Measurements from ENCODE around the gene SIM1. TPM values are rescaled to one million over a fixed set of nuclear protein-coding genes. Genes with fewer than 3 reads are reported as not detected.
"Not testable (repeated sequence)": the region's sequence is repeated elsewhere in the genome, so short reads cannot be mapped to it uniquely, and the experiment has no call there.

The SIM1 gene
- total RNA-seq, 1 experiment from 2014 or later: 1.6 TPM

DNA sequence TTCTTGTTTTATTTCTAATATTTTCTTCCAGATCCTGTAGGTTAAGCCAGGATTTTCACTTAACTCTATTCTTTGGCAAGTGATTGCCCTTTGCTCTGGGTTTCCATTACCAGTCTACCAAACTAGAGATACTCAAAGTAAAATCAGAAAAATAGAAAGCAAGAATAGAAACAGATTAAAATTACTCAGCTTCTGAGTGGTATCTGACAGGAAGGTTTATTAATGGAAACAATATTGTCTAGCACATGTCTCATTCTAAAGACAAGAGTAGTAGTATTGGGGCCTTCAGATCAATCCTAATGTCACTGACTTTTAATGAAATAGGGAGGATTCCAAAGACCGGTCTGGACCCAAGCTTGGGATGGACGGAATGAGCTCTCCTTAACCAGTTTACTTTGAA, 72.3 kb downstream of the SIM1 start:
- no peak overlapping the region for H3K4me3 ChIP-seq
- no peak overlapping the region for H3K27ac ChIP-seq
- no peaks in the 10 kb centered on the region for H3K36me3 ChIP-seq
- no peaks in the 10 kb centered on the region for H3K4me1 ChIP-seq (replicated peaks)
- DNase-seq (ENCODE audit: low read depth in 1 of 2, low spot score in 2 of 2): no peak
- H3K9me3 ChIP-seq (replicated peaks): no peaks in the 10 kb centered on the region
- H3K27me3 ChIP-seq (replicated peaks): no peaks in the 10 kb centered on the region

- no peak for DNase-seq (ENCODE audit: low read depth in 1 of 2, low spot score in 2 of 2)
Measured at GRCh38 chr6:100388868-100389519, 75.7 kb downstream of the SIM1 start.

GRCh38 chr6:100382767-100383195, 81.9 kb downstream of the SIM1 start:
- Histone ChIP-seq H3K4me1 (replicated peaks) (no peaks in the 10 kb centered on the region), H3K9me3 (replicated peaks) (no peaks in the 10 kb centered on the region), H3K36me3 (no peaks in the 10 kb centered on the region), H3K27me3 (replicated peaks) (no peaks in the 10 kb centered on the region), H3K4me3 (no peak overlapping the region), H3K27ac (no peak overlapping the region)
- DNase-seq (ENCODE audit: low read depth in 1 of 2, low spot score in 2 of 2): no peak

More at GRCh38 chr6:100388868-100389519, 75.7 kb downstream of the SIM1 start:
- H3K9me3 ChIP-seq (replicated peaks): no peaks in the 10 kb centered on the region
- H3K4me1 ChIP-seq (replicated peaks): no peaks in the 10 kb centered on the region
- H3K36me3 ChIP-seq: no peaks in the 10 kb centered on the region
- no peak overlapping the region for H3K4me3 ChIP-seq
- no peaks in the 10 kb centered on the region for H3K27me3 ChIP-seq (replicated peaks)
- H3K27ac ChIP-seq: no peak overlapping the region

DNA sequence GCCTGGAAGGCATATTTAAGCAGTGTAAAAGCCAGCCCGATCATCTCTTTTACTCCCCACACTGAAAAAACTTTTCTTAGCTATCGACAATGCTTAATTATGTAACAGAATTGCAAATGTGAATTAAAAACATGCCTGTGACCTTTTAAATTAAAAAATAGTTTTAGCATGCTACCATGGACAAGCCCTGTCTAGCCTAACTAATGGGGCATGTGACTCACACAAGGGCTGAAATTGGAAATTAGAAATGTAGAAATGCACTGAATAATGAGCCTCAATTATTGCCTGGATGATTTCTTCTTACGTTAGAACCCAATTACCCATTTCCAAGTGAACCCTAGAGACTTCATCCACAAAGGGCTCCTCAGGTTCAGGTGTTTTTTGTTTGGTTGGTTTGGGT, 82.7 kb downstream of the SIM1 start:
- Histone ChIP-seq H3K4me1 (replicated peaks) (no peaks in the 10 kb centered on the region), H3K36me3 (no peaks in the 10 kb centered on the region), H3K4me3 (no peak overlapping the region), H3K27ac (no peak overlapping the region), H3K9me3 (replicated peaks) (no peaks in the 10 kb centered on the region), H3K27me3 (replicated peaks) (no peaks in the 10 kb centered on the region)
- DNase-seq (ENCODE audit: low read depth in 1 of 2, low spot score in 2 of 2): no peak

GRCh38 chr6:100381111-100381510, 83.6 kb downstream of the SIM1 start:
- no peaks in the 10 kb centered on the region for H3K4me1 ChIP-seq (replicated peaks)
- H3K36me3 ChIP-seq: no peaks in the 10 kb centered on the region
- H3K4me3 ChIP-seq: no peak overlapping the region
- H3K9me3 ChIP-seq (replicated peaks): no peaks in the 10 kb centered on the region
- DNase-seq (ENCODE audit: low read depth in 1 of 2, low spot score in 2 of 2): no peak
- H3K27ac ChIP-seq: no peak overlapping the region
- H3K27me3 ChIP-seq (replicated peaks): no peaks in the 10 kb centered on the region

GRCh38 chr6:100379386-100379785, 85.3 kb downstream of the SIM1 start:
- H3K9me3 ChIP-seq (replicated peaks): no peaks in the 10 kb centered on the region
- no peak overlapping the region for H3K4me3 ChIP-seq
- H3K27ac ChIP-seq: no peak overlapping the region
- no peaks in the 10 kb centered on the region for H3K36me3 ChIP-seq
- no peaks in the 10 kb centered on the region for H3K27me3 ChIP-seq (replicated peaks)
- no peaks in the 10 kb centered on the region for H3K4me1 ChIP-seq (replicated peaks)
- DNase-seq (ENCODE audit: low read depth in 1 of 2, low spot score in 2 of 2): no peak

- Histone ChIP-seq H3K27me3 (replicated peaks) (no peaks in the 10 kb centered on the region), H3K4me1 (replicated peaks) (no peaks in the 10 kb centered on the region), H3K27ac (no peak overlapping the region), H3K4me3 (no peak overlapping the region), H3K9me3 (replicated peaks) (no peaks in the 10 kb centered on the region), H3K36me3 (no peaks in the 10 kb centered on the region)
- DNase-seq (ENCODE audit: low read depth in 1 of 2, low spot score in 2 of 2): no peak
Measured at GRCh38 chr6:100378576-100378975, 86.1 kb downstream of the SIM1 start.

DNA sequence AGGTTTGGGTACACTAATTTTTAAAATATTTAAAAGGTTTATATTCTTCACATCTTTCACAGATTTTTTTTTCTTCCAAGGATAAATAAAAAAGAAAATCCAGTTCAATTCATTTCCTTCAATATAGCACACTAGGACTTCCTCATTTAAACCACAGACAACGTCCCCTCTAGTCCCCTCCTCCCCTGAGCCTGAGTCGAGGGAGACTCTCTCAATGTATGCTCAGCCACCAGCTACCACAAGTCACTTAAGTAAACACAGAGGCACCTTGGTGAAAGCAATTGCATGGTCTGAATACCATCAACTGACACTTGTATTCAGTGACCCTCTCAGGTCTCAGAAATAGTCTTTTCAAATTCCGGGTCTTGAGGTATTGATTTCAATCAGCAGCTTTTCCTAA, 88.6 kb downstream of the SIM1 start:
- H3K4me1 ChIP-seq (replicated peaks): no peaks in the 10 kb centered on the region
- H3K27me3 ChIP-seq (replicated peaks): no peaks in the 10 kb centered on the region
- H3K9me3 ChIP-seq (replicated peaks): no peaks in the 10 kb centered on the region
- no peak overlapping the region for H3K4me3 ChIP-seq
- H3K36me3 ChIP-seq: no peaks in the 10 kb centered on the region
- no peak overlapping the region for H3K27ac ChIP-seq
- DNase-seq (ENCODE audit: low read depth in 1 of 2, low spot score in 2 of 2): no peak

DNA sequence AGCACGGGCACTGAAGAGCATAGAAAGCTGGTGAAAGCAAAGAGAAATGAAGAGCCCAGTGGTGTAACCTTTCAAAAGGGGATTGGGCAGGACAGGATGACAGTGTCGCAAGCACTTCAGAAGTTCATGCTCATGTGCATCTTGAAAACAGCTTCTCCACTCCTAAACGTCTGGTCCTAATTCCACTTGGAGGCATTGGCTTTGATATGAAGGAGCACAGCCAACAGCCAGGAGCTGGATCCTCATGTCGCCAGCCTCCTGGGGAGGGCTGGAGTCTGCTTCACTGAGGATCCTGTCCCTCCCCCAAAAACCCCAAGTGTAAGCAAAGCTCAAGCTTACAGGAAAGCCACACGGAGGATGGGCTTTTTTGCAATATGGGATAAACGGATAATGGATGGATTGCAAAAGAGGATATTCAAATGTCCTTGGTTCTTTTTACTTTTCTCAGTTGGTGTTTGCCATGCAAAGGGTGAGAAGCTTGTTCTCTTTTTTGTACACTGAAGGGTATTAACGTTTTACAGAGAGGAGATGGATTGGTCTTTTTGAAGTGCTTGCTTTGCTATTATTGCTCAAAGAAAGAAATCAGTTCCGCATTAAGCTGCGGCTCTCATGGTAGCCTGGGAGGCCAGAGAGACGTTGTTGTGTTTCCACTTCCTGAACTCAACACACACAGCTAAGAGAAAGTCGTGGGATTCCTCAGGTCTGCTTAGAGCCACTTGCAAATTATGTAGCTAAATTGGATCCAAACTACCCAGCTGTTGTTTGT, 92.2 kb downstream of the SIM1 start:
- Histone ChIP-seq H3K27me3 (replicated peaks) (no peaks in the 10 kb centered on the region), H3K4me1 (replicated peaks) (no peaks in the 10 kb centered on the region), H3K27ac (no peak overlapping the region), H3K36me3 (no peaks in the 10 kb centered on the region), H3K9me3 (replicated peaks) (no peaks in the 10 kb centered on the region), H3K4me3 (no peak overlapping the region)
- no peak for DNase-seq (ENCODE audit: low read depth in 1 of 2, low spot score in 2 of 2)

GRCh38 chr6:100371591-100371990, 93.1 kb downstream of the SIM1 start:
- Histone ChIP-seq H3K4me3 (no peak overlapping the region), H3K36me3 (no peaks in the 10 kb centered on the region), H3K27ac (no peak overlapping the region), H3K9me3 (replicated peaks) (no peaks in the 10 kb centered on the region), H3K4me1 (replicated peaks) (no peaks in the 10 kb centered on the region), H3K27me3 (replicated peaks) (no peaks in the 10 kb centered on the region)
- DNase-seq (ENCODE audit: low read depth in 1 of 2, low spot score in 2 of 2): no peak

DNA sequence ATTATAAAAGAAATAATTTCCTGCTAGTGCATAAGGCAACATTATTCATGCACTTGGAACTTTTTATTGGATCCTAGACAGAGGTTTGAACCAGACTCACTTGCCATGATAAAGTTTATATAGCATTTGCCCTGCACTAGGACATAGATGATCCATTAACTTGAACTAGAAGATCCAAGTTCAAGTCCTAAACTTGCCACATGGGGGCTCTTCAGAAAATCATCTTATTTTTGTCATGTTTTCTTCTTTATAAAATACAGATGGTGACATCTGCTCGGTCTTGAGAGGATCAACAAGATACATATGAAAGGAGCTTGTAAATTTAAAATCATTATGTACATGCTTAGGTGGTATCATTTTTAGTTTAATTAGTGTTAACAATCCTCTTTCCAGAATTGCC, 94.5 kb downstream of the SIM1 start:
- no peaks in the 10 kb centered on the region for H3K27me3 ChIP-seq (replicated peaks)
- no peak for DNase-seq (ENCODE audit: low read depth in 1 of 2, low spot score in 2 of 2)
- H3K9me3 ChIP-seq (replicated peaks): no peaks in the 10 kb centered on the region
- H3K27ac ChIP-seq: no peak overlapping the region
- no peak overlapping the region for H3K4me3 ChIP-seq
- no peaks in the 10 kb centered on the region for H3K36me3 ChIP-seq
- no peaks in the 10 kb centered on the region for H3K4me1 ChIP-seq (replicated peaks)

DNA sequence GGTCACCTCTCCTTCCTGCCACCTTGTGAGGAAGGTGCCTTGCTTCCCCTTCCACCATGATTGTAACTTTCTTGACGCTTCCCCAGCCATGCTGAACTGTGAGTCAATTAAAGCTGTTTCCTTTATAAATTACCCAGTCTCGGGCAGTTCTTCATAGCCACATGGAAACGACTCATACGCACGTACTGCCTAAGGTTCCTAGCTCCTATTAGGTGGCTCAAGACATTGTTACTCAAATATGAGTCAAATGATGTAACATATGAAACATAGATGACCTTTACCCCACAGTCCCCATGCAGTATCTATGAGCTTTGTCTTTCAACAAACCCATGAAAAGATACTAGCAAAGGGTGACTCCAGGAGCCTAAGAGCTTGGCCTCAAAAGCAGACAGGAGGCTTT, 98.3 kb downstream of the SIM1 start:
- Histone ChIP-seq H3K4me1 (replicated peaks) (no peaks in the 10 kb centered on the region), H3K36me3 (no peaks in the 10 kb centered on the region), H3K4me3 (no peak overlapping the region), H3K27ac (no peak overlapping the region), H3K9me3 (replicated peaks) (no peaks in the 10 kb centered on the region), H3K27me3 (replicated peaks) (no peaks in the 10 kb centered on the region)
- DNase-seq (ENCODE audit: low read depth in 1 of 2, low spot score in 2 of 2): no peak

DNA sequence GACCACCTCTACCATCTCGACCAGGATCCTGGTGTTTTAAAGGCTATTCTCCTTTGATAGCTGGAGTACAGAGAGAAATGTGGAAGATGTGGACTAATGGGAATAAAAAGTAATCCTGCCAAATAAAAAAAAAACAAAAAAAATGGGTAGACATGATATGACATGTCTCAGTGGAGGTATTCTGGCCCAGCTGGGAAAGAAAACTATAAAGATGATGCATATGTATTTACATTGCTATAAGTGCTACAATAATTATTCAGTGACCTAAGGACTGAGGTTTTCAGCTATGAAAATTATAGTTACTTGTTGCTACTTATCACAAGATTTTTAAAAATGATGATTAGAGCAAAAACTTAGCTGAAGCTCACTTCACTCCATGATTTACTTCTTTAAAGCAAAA, 101.1 kb downstream of the SIM1 start:
- H3K4me3 ChIP-seq: no peak overlapping the region
- no peaks in the 10 kb centered on the region for H3K9me3 ChIP-seq (replicated peaks)
- no peaks in the 10 kb centered on the region for H3K4me1 ChIP-seq (replicated peaks)
- DNase-seq (ENCODE audit: low read depth in 1 of 2, low spot score in 2 of 2): no peak
- no peak overlapping the region for H3K27ac ChIP-seq
- H3K36me3 ChIP-seq: no peaks in the 10 kb centered on the region
- H3K27me3 ChIP-seq (replicated peaks): no peaks in the 10 kb centered on the region

- H3K9me3 ChIP-seq (replicated peaks); H3K36me3 ChIP-seq; DNase-seq (ENCODE audit: low read depth in 1 of 2, low spot score in 2 of 2); H3K4me3 ChIP-seq; H3K27me3 ChIP-seq (replicated peaks); H3K27ac ChIP-seq; H3K4me1 ChIP-seq (replicated peaks): not testable (repeated sequence)
Measured at GRCh38 chr6:100354736-100355641, 109.7 kb downstream of the SIM1 start.

All from SJSA1 (cell line).